ENCODE measurements around the gene SELL.

- TF ChIP-seq CTCF (IDR thresholded peaks at IDR 0.05; ENCODE audit: insufficient read depth, low read length) (no peak), POLR2AphosphoS5 (IDR thresholded peaks at IDR 0.05; ENCODE audit: low read depth) (no peak)
These were observed 35.4 kb downstream of the SELL start for GRCh38 chr1:169676001-169676400.
